Liver (tissue), 9 donors: Measurements from ENCODE around the gene CTU1. TPM values are rescaled to one million over a fixed set of nuclear protein-coding genes. Genes with fewer than 3 reads are reported as not detected.
A peak's percentile ranks its signal among the peaks of the same experiment; 100 is the strongest.

Experiments
- DNase-seq: peaks from one replicate; pipeline ENCODE4 v3.0.0-alpha.2; 2017; ENCODE audit warnings: low spot score
- H3K27ac ChIP-seq, 2 donors: one replicate each; pipeline ENCODE4 v1.7.0; 2013; ENCODE audit warnings: inconsistent platforms in 2 of 2, low read length in 2 of 2, control low read depth in 1 of 2, low read depth in 1 of 2, mild to moderate bottlenecking in 1 of 2
- H3K27me3 ChIP-seq, 4 donors: one replicate each; pipeline versions ENCODE4 v1.6.1 to v1.7.0; 2013; ENCODE audit warnings: low read length in 3 of 4, inconsistent platforms in 1 of 4, mild to moderate bottlenecking in 1 of 4, moderate library complexity in 1 of 4; ENCODE audit not compliant: control insufficient read depth in 4 of 4, insufficient read depth in 4 of 4
- H3K36me3 ChIP-seq, 4 donors: one replicate each; pipeline versions ENCODE4 v1.6.1 to v1.7.0; 2013; ENCODE audit warnings: low read length in 3 of 4, mild to moderate bottlenecking in 3 of 4, low read depth in 1 of 4, moderate library complexity in 1 of 4; ENCODE audit not compliant: control insufficient read depth in 4 of 4, insufficient read depth in 3 of 4
- H3K4me1 ChIP-seq, 4 donors: one replicate each; pipeline versions ENCODE4 v1.6.1 to v1.7.0; 2013; ENCODE audit warnings: low read length in 3 of 4, mild to moderate bottlenecking in 3 of 4, moderate library complexity in 1 of 4; ENCODE audit not compliant: control insufficient read depth in 4 of 4, insufficient read depth in 4 of 4
- H3K4me3 ChIP-seq, 3 donors: one replicate each; pipeline versions ENCODE4 v1.6.1 to v1.7.0; 2013; ENCODE audit warnings: low read length in 3 of 3, control low read depth in 1 of 3, low read depth in 1 of 3, mild to moderate bottlenecking in 1 of 3
- H3K9ac ChIP-seq, 2 donors: one replicate each; pipeline ENCODE4 v1.7.0; 2013; ENCODE audit warnings: low read length in 2 of 2, mild to moderate bottlenecking in 2 of 2, moderate library complexity in 2 of 2, control low read depth in 1 of 2, low read depth in 1 of 2
- H3K9me3 ChIP-seq, 4 donors: one replicate each; pipeline versions ENCODE4 v1.6.1 to v1.7.0; 2013; ENCODE audit warnings: low read length in 3 of 4; ENCODE audit not compliant: control insufficient read depth in 4 of 4
- ATF3 ChIP-seq: IDR thresholded peaks from 2 replicates; pipeline ENCODE4 v1.6.1; 2016; ENCODE audit warnings: antibody characterized with exemption
- EGR1 ChIP-seq, 2 donors: IDR thresholded peaks; 2 replicates each; pipeline ENCODE4 v1.6.1; 2016 to 2018; ENCODE audit warnings: antibody characterized with exemption in 2 of 2, low read depth in 2 of 2
- FOXA1 ChIP-seq: IDR thresholded peaks from 2 replicates; pipeline ENCODE4 v1.6.1; 2016; ENCODE audit warnings: antibody characterized with exemption
- FOXA2 ChIP-seq: IDR thresholded peaks from 2 replicates; pipeline ENCODE4 v1.6.1; 2016; ENCODE audit warnings: antibody characterized with exemption
- GABPA ChIP-seq, 2 donors: IDR thresholded peaks in 1 of 2; conservative IDR thresholded peaks in 1 of 2; 2 replicates each; pipeline ENCODE4 v1.6.1; 2016; ENCODE audit warnings: antibody characterized with exemption in 2 of 2, mild to moderate bottlenecking in 1 of 2, moderate library complexity in 1 of 2
- HNF4A ChIP-seq, 2 donors: conservative IDR thresholded peaks; 2 replicates each; pipeline ENCODE4 v1.6.1; 2016; ENCODE audit warnings: antibody characterized with exemption in 2 of 2, mild to moderate bottlenecking in 2 of 2
- HNF4G ChIP-seq: IDR thresholded peaks from 2 replicates; pipeline ENCODE4 v1.6.1; 2016; ENCODE audit warnings: antibody characterized with exemption
- JUND ChIP-seq, 2 donors: IDR thresholded peaks; 2 replicates each; pipeline ENCODE4 v1.6.1; 2016; ENCODE audit warnings: antibody characterized with exemption in 2 of 2
- NR2F2 ChIP-seq: IDR thresholded peaks from 2 replicates; pipeline ENCODE4 v1.6.1; 2016; ENCODE audit warnings: antibody characterized with exemption
- RAD21 ChIP-seq, 2 donors: IDR thresholded peaks; 2 replicates each; pipeline ENCODE4 v1.6.1; 2016; ENCODE audit warnings: antibody characterized with exemption in 2 of 2, mild to moderate bottlenecking in 2 of 2
- REST ChIP-seq: IDR thresholded peaks from 2 replicates; pipeline ENCODE4 v1.6.1; 2016; ENCODE audit warnings: antibody characterized with exemption, mild to moderate bottlenecking
- RXRA ChIP-seq, 2 donors: IDR thresholded peaks; 2 replicates each; pipeline ENCODE4 v1.6.1; 2017 to 2018; ENCODE audit warnings: antibody characterized with exemption in 2 of 2, mild to moderate bottlenecking in 1 of 2
- SP1 ChIP-seq: IDR thresholded peaks from 2 replicates; pipeline ENCODE4 v1.6.1; 2018; ENCODE audit warnings: antibody characterized with exemption, mild to moderate bottlenecking
- TAF1 ChIP-seq: conservative IDR thresholded peaks from 2 replicates; pipeline ENCODE4 v1.6.1; 2016; ENCODE audit warnings: antibody characterized with exemption, mild to moderate bottlenecking
- YY1 ChIP-seq: IDR thresholded peaks from 2 replicates; pipeline ENCODE4 v1.6.1; 2016; ENCODE audit warnings: antibody characterized with exemption, mild to moderate bottlenecking
- ZBTB33 ChIP-seq: IDR thresholded peaks from 2 replicates; pipeline ENCODE4 v1.6.1; 2016; ENCODE audit warnings: antibody characterized with exemption
- WGBS: extraction: QIAGEN DNeasy Blood & Tissue Kit; methylation state at CpG from one replicate; pipeline ENCODE4 v1.1.7; 2013; 5-methylcytosine and 5-hydroxymethylcytosine counted together
- polyA plus RNA-seq, 2 donors: library from polyadenylated mRNA; stranded (reverse) in 1 of 2; unstranded in 1 of 2; fragments of 200-250 nt in 1 of 2; fragments of >200 nt in 1 of 2; fragmentation: Nextera tagmentation in 1 of 2; extraction: Ambion mirVana in 1 of 2; gene quantifications; one replicate each; pipeline versions ENCODE4 v1.2.1 to v1.2.3, GENCODE V29; 2013 to 2015
- total RNA-seq, 2 donors: library from RNA; depleted of rRNA; stranded (reverse); fragments of >200 nt; gene quantifications; one replicate each; pipeline ENCODE4 v1.2.3, GENCODE V29; 2014
- TF ChIP-seq, protein P1 (sequence below): fragments of 150-350 bp; IDR thresholded peaks from 2 replicates; pipeline ENCODE4 v1.5.1; 2017; ENCODE audit warnings: improper control_type of control experiment, low read depth, low read length; ENCODE audit not compliant: missing input control
- TF ChIP-seq, protein P2 (sequence below): IDR thresholded peaks from 2 replicates; pipeline ENCODE4 v1.6.1; 2016; ENCODE audit warnings: antibody characterized with exemption
- donor health status: healthy.
- donor health status: healthy.
- donor health status: healthy.
- donor health status: healthy.
- donor health status: healthy.

Gene CTU1
- total RNA-seq (1 to 10 TPM; 3.4 to 3.7 TPM), polyA plus RNA-seq (1 to 10 TPM in 1 of 2 donors, under 1 TPM in 1; 0.19 to 1.6 TPM)

DNA sequence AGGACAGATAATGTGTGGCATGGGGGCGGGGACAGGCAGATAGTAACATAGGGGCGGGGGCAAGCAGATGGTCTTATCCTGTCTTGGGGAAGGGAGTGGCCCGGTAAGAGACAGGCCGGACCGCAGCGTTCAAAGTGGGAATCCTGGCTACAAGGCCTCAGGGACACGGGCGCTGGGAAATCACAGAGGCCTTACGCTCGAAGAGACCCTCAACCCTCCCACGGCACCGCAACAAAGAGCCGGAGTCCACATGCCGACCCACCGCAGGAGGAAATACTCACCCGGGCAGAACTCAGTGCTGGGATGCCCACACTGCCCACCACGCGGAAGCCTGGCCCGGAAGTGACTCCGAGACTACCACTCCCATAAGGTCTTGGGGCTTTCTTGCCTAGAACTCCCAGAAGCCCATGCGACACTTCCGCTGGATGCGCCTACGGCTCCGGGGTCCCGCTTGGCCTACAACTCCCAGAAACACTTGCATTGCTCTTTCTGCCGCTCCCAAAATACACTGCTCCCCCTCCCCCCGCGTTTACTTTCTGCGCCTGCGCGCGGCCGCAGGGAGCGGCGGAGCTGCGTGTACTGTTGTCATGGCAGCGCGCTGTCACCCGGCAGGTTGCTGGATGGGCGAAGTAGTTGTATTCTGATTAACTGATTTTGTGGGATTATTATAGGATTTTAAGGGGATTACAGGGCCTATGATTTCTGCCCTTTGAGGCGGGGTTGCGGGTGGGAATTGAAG lies at the start of gene CTU1:
Gene CTU1 (minus strand): TSS at position 344 of the 739 bp plus-strand sequence. CDS start 3,840 bp downstream, outside the sequence.
- peak within 1 kb of the TSS; percentile 34 to 47 for H3K27ac ChIP-seq
- H3K4me3 ChIP-seq, result peak within 1 kb of the TSS; percentile 75 to 95 (median 84)
- H3K4me1 ChIP-seq, result peaks cover 6 to 18% (median 15%) of the 10 kb centered on the region in 4 donors
- H3K27me3 ChIP-seq, result no peaks in the 10 kb centered on the region
- TF ChIP-seq HNF4A (conservative IDR thresholded peaks at IDR 0.05) (peak in 1 of 2 donors; percentile 12), REST (peak; percentile 51), YY1 (peak; percentile 89), SP1 (peak; percentile 68), GABPA (IDR thresholded peaks at IDR 0.05 in 1 of 2, conservative IDR thresholded peaks at IDR 0.05 in 1 of 2) (peak; percentile 83 to 97), NR2F2 (peak; percentile 50), ATF3 (no peak), FOXA2 (no peak), TAF1 (peak; percentile 23), EGR1 (IDR thresholded peaks at IDR 0.05; ENCODE audit: low read depth in 2 of 2) (peak; percentile 46 to 51), FOXA1 (no peak), JUND (IDR thresholded peaks at IDR 0.05) (no peak), RXRA (IDR thresholded peaks at IDR 0.05) (peak; percentile 31 to 49), ZBTB33 (peak; percentile 96), HNF4G (no peak), RAD21 (IDR thresholded peaks at IDR 0.05) (peak; percentile 11 to 30)
- TF ChIP-seq, protein P1, sequence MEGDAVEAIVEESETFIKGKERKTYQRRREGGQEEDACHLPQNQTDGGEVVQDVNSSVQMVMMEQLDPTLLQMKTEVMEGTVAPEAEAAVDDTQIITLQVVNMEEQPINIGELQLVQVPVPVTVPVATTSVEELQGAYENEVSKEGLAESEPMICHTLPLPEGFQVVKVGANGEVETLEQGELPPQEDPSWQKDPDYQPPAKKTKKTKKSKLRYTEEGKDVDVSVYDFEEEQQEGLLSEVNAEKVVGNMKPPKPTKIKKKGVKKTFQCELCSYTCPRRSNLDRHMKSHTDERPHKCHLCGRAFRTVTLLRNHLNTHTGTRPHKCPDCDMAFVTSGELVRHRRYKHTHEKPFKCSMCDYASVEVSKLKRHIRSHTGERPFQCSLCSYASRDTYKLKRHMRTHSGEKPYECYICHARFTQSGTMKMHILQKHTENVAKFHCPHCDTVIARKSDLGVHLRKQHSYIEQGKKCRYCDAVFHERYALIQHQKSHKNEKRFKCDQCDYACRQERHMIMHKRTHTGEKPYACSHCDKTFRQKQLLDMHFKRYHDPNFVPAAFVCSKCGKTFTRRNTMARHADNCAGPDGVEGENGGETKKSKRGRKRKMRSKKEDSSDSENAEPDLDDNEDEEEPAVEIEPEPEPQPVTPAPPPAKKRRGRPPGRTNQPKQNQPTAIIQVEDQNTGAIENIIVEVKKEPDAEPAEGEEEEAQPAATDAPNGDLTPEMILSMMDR, result no peak
- TF ChIP-seq, protein P2, sequence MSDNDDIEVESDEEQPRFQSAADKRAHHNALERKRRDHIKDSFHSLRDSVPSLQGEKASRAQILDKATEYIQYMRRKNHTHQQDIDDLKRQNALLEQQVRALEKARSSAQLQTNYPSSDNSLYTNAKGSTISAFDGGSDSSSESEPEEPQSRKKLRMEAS, result peak; percentile 91
- peak within 1 kb of the TSS; percentile 21 to 42 for H3K9ac ChIP-seq
- H3K36me3 ChIP-seq, result peaks cover 3 to 7% (median 5%) of the 10 kb centered on the region in 4 donors
- under 1% methylated on average over 43 of the region's 43 CpGs for WGBS
- no peaks in the 10 kb centered on the region for H3K9me3 ChIP-seq
- DNase-seq, result peak; percentile 97
